Ectodermal cell (in vitro differentiated cells): Measurements from ENCODE around the gene TLCD4.

Experiments
- H3K27ac ChIP-seq: 2 replicates; pipeline ENCODE4 v1.7.0; 2013; ENCODE audit warnings: mild to moderate bottlenecking, low read depth, low read length; ENCODE audit not compliant: insufficient read depth, poor library complexity, severe bottlenecking
- H3K27me3 ChIP-seq: 2 replicates; pipeline ENCODE4 v1.7.0; 2013; ENCODE audit warnings: mild to moderate bottlenecking, low read length; ENCODE audit not compliant: insufficient read depth, control insufficient read depth, poor library complexity, severe bottlenecking
- H3K36me3 ChIP-seq: one replicate; pipeline ENCODE4 v1.7.0; 2013; ENCODE audit warnings: low read length; ENCODE audit not compliant: control insufficient read depth, insufficient read depth
- H3K4me1 ChIP-seq: one replicate; pipeline ENCODE4 v1.7.0; 2013; ENCODE audit warnings: low read length; ENCODE audit not compliant: control insufficient read depth, insufficient read depth
- H3K4me3 ChIP-seq: 2 replicates; pipeline ENCODE4 v1.7.0; 2013; ENCODE audit warnings: low read depth, low read length, control low read depth; ENCODE audit not compliant: insufficient read depth
- H3K9me3 ChIP-seq: 2 replicates; pipeline ENCODE4 v1.7.0; 2013; ENCODE audit warnings: mild to moderate bottlenecking, low read length, moderate library complexity; ENCODE audit not compliant: control insufficient read depth
- WGBS, 2 experiments: methylation state at CpG; one replicate each; pipeline ENCODE4 v1.1.7; 2013; ENCODE audit warnings: missing lambda C conversion rate in 2 of 2; 5-methylcytosine and 5-hydroxymethylcytosine counted together

The TLCD4 gene

GRCh38 chr1:95118067-95118499 lies 928 bp downstream of the TLCD4 start:
- WGBS, 2 experiments, result 40 to 43% methylated on average over 9 to 10 of the region's 10 CpGs
- H3K4me3 ChIP-seq, result peak overlapping the region; percentile 77
- no peaks in the 10 kb centered on the region for H3K4me1 ChIP-seq
- no peak overlapping the region for H3K27ac ChIP-seq
- H3K9me3 ChIP-seq, result no peaks in the 10 kb centered on the region
- H3K36me3 ChIP-seq, result no peaks in the 10 kb centered on the region
- H3K27me3 ChIP-seq, result peaks cover 26% of the 10 kb centered on the region

GRCh38 chr1:95118710-95119109 lies 1.6 kb downstream of the TLCD4 start:
- Histone ChIP-seq H3K4me1 (no peaks in the 10 kb centered on the region), H3K36me3 (no peaks in the 10 kb centered on the region), H3K9me3 (no peaks in the 10 kb centered on the region), H3K27ac (no peak overlapping the region), H3K27me3 (peaks cover 26% of the 10 kb centered on the region), H3K4me3 (no peak overlapping the region)
- WGBS, 2 experiments, result 92 to 93% methylated on average over 6 of the region's 6 CpGs

- Histone ChIP-seq H3K9me3 (no peaks in the 10 kb centered on the region), H3K4me3 (no peak overlapping the region), H3K4me1 (no peaks in the 10 kb centered on the region), H3K27me3 (peaks cover 26% of the 10 kb centered on the region), H3K27ac (no peak overlapping the region), H3K36me3 (no peaks in the 10 kb centered on the region)
Observed at GRCh38 chr1:95119273-95119672, 2.1 kb downstream of the TLCD4 start.

- Histone ChIP-seq H3K36me3 (no peaks in the 10 kb centered on the region), H3K9me3 (no peaks in the 10 kb centered on the region), H3K27me3 (peaks cover 24% of the 10 kb centered on the region), H3K27ac (no peak overlapping the region), H3K4me3 (no peak overlapping the region), H3K4me1 (no peaks in the 10 kb centered on the region)
- 84 to 87% methylated on average over 8 of the region's 8 CpGs for WGBS, 2 experiments
Observed at GRCh38 chr1:95122151-95122697, 5.1 kb downstream of the TLCD4 start.

GRCh38 chr1:95124342-95124741 lies 7.2 kb downstream of the TLCD4 start:
- 86 to 93% methylated on average over 2 of the region's 2 CpGs for WGBS, 2 experiments
- Histone ChIP-seq H3K4me3 (no peak overlapping the region), H3K27ac (no peak overlapping the region), H3K36me3 (no peaks in the 10 kb centered on the region), H3K4me1 (no peaks in the 10 kb centered on the region), H3K27me3 (peaks cover 3% of the 10 kb centered on the region), H3K9me3 (no peaks in the 10 kb centered on the region)

- Histone ChIP-seq H3K27me3 (no peaks in the 10 kb centered on the region), H3K27ac (no peak overlapping the region), H3K9me3 (no peaks in the 10 kb centered on the region), H3K4me1 (no peaks in the 10 kb centered on the region), H3K4me3 (no peak overlapping the region), H3K36me3 (no peaks in the 10 kb centered on the region)
- WGBS, 2 experiments, result 92% methylated on average over 1 to 3 of the region's 3 CpGs
Observed at GRCh38 chr1:95126366-95126765, 9.2 kb downstream of the TLCD4 start.

GRCh38 chr1:95126846-95127245 lies 9.7 kb downstream of the TLCD4 start:
- Histone ChIP-seq H3K27me3 (no peaks in the 10 kb centered on the region), H3K27ac (no peak overlapping the region), H3K4me3 (no peak overlapping the region), H3K4me1 (no peaks in the 10 kb centered on the region), H3K9me3 (no peaks in the 10 kb centered on the region), H3K36me3 (no peaks in the 10 kb centered on the region)
- WGBS, 2 experiments, result 92 to 95% methylated on average over 4 of the region's 4 CpGs

- Histone ChIP-seq H3K36me3 (no peaks in the 10 kb centered on the region), H3K4me3 (no peak overlapping the region), H3K9me3 (no peaks in the 10 kb centered on the region), H3K27ac (no peak overlapping the region), H3K27me3 (no peaks in the 10 kb centered on the region), H3K4me1 (no peaks in the 10 kb centered on the region)
- WGBS, 2 experiments, result 88 to 100% methylated on average over 1 of the region's 1 CpG
Observed at GRCh38 chr1:95127380-95127779, 10.2 kb downstream of the TLCD4 start.

GRCh38 chr1:95132762-95133161 lies 15.6 kb downstream of the TLCD4 start:
- WGBS, 2 experiments, result 93 to 94% methylated on average over 1 of the region's 1 CpG
- Histone ChIP-seq H3K4me1 (no peaks in the 10 kb centered on the region), H3K27me3 (no peaks in the 10 kb centered on the region), H3K9me3 (no peaks in the 10 kb centered on the region), H3K36me3 (no peaks in the 10 kb centered on the region), H3K27ac (no peak overlapping the region), H3K4me3 (no peak overlapping the region)

GRCh38 chr1:95133687-95134086 lies 16.5 kb downstream of the TLCD4 start:
- H3K27ac ChIP-seq, result no peak overlapping the region
- H3K4me3 ChIP-seq, result no peak overlapping the region
- H3K27me3 ChIP-seq, result no peaks in the 10 kb centered on the region
- H3K9me3 ChIP-seq, result no peaks in the 10 kb centered on the region
- no peaks in the 10 kb centered on the region for H3K36me3 ChIP-seq
- no peaks in the 10 kb centered on the region for H3K4me1 ChIP-seq

GRCh38 chr1:95138223-95138622 lies 21.1 kb downstream of the TLCD4 start:
- no peaks in the 10 kb centered on the region for H3K9me3 ChIP-seq

More at GRCh38 chr1:95138223-95138622, 21.1 kb downstream of the TLCD4 start:
- Histone ChIP-seq H3K36me3 (no peaks in the 10 kb centered on the region), H3K4me3 (no peak overlapping the region), H3K27ac (no peak overlapping the region), H3K4me1 (no peaks in the 10 kb centered on the region), H3K27me3 (no peaks in the 10 kb centered on the region)
